OCI-LY3 (cell line): ENCODE measurements around the gene PKD1L1.

ENCODE experiments used
- EZH2phosphoT487 ChIP-seq: fragments of 200-600 bp; shearing (Covaris generic); IDR thresholded peaks from 2 replicates; pipeline ENCODE4 v1.6.1; 2018; ENCODE audit warnings: antibody characterized with exemption, mixed run types, low read depth
- TF ChIP-seq, protein P1 (sequence below): fragments of 200-600, 300-600 bp; sonication (generic); IDR thresholded peaks from 2 replicates; pipeline ENCODE4 v1.5.1; 2014; ENCODE audit warnings: antibody characterized with exemption, low read length, low read depth

DNA sequence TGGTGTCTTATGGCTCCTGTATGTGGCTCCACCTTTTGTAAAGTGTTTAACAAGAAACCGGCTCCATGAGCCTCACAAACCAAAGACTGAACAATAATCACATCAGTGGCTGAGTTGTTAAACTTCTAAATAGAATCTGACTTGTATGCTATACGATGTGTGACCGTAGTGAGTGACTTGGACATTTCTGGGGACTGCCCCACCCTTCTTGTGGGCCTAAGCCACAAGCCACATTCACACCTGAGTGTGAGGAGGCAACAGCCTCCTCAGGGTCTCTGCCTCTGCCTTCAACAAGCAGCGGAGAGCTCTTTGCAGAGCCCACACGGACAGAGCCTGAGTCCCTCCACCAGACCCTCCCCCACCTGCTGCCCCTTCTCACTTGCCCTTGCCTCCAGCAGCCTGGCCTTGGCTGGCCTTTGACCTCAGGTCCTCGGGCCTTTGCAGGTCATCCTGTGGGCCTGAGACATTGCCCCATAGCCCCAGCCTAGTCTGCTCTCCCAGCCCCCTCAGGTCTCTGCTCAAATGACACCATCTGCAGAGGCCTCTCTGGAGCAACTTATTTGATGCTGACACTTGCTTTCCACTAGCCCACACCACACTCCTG, 209.6 kb downstream of the PKD1L1 start:
- TF ChIP-seq, protein P1, sequence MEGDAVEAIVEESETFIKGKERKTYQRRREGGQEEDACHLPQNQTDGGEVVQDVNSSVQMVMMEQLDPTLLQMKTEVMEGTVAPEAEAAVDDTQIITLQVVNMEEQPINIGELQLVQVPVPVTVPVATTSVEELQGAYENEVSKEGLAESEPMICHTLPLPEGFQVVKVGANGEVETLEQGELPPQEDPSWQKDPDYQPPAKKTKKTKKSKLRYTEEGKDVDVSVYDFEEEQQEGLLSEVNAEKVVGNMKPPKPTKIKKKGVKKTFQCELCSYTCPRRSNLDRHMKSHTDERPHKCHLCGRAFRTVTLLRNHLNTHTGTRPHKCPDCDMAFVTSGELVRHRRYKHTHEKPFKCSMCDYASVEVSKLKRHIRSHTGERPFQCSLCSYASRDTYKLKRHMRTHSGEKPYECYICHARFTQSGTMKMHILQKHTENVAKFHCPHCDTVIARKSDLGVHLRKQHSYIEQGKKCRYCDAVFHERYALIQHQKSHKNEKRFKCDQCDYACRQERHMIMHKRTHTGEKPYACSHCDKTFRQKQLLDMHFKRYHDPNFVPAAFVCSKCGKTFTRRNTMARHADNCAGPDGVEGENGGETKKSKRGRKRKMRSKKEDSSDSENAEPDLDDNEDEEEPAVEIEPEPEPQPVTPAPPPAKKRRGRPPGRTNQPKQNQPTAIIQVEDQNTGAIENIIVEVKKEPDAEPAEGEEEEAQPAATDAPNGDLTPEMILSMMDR = no peak
- no peak for TF ChIP-seq EZH2phosphoT487
